ENCODE measurements around the gene PTBP2.
"Not testable (repeated sequence)": the region's sequence is repeated elsewhere in the genome, so short reads cannot be mapped to it uniquely, and the experiment has no call there.

Gene PTBP2

DNA sequence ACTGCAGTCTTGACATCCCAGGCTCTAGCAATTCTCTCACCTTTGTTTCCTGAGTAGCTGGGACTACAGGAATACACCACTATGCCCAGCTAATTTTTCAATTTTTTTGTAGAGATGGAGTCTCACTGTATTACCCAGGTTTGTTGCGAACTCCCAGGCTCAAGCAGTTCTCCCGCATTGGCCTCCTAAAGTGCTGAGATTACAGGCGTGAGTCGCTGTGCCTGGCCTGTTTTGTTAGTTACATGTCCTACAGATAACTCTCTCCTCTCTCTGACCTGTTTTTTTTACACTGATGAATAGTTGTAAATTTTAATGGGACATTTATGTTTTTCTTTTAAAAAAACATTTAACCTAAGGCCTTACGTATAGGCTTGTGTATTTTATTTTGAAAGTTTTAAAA lies 19.8 kb downstream of the PTBP2 start:
- DNase-seq: no peak

DNA sequence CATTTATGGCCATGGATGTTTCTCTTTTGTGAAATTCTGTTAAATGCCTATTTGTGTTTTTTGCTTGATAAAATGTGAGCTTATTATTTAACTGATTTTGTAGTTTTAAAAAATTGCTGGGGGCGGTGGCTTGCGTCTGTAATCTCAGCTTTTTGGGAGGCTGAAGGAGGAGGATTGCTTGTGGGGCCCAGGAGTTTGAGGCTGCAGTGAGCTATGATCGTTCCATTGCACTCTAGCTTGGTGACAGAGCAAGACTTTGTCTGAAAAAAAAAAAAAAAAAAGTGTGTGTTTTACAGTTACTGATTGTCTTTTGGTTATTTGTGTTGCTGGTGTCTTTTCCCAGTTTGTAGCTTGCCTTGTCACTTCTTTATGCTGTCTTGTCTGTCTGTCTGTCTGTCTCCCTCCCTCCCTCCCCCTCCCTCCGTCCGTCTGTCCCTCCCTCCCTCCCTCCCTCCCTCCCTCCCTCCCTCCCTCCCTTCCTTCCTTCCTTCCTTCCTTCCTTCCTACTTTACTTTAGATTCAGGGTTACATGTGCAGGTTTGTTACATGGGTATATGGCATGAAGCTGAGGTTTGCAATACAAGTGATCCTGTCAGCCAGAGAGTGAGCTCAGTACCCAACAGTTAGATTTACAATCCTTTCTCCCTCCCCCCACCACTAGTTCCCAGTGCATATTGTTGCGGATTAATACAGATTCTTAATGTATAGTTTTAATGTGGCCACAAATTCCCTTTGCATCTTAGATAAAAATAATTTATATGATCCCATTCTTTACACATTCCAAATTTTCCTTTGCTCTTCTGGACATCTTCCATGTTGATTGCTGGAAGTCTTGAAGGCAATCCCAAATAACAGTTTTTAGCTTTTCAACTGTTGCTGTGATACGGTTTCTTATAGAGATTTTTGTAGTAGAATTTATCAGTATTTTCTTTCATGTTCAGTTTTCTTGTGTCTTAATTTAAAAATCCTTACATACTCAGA lies 25.1 kb downstream of the PTBP2 start:
- DNase-seq: no peak

DNA sequence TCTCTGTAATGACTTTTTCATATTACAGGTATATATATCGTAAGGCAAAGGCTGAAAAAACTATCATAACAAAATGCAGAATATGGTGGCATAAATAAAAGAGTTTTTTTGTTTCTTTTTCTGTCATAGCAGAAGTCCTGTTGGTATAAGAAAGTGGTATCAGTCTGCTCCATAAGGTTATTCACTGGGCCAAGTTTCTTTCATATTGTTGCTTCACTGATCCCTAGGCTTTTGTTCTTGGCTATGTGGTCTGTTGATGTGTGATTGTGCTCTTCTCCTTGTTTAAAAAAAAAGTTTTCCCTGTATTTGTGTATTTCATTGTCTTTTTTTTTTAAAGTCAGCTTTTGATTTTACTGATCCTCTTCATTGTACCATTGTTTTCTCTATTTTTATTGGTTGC lies 26.0 kb downstream of the PTBP2 start:
- DNase-seq: no peak

DNA sequence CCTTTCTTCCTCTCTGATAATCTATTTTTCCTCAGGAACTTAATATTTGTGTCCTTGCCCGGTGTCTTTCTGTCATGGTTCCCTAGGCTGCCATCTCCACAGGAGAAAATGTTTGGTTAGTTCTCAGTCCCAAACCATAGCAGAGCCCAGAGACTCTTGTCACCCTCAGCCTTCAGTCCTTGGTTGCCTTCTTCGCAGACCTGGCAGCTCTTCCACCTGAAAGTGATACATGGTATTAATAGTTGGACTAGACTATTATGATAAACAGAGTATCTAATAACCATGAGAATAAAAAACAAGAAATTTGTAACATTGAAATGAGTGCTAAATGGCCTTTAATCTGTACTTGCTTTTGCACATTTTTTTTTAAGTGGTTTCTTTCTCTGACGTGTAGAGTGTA lies 26.5 kb downstream of the PTBP2 start:
- no peak for DNase-seq

DNA sequence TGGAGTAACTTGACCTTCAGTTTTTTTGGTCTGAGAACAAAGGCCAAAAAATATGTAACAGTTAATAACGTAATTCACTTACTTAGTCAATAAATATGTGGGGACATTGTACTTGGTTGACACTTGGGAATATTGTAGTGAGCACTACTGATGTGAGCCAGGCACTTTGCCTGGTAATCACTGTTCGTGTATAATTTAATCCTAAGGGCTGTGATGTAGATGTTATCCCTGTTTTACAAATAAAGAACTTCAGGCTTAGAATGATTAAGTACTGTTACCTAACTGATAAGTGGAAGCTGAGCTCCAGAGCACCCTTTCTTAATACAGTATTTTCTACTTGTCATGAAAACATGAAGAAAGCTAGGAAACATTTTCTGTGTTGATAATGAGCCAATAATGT lies 28.0 kb downstream of the PTBP2 start:
- DNase-seq: no peak

DNA sequence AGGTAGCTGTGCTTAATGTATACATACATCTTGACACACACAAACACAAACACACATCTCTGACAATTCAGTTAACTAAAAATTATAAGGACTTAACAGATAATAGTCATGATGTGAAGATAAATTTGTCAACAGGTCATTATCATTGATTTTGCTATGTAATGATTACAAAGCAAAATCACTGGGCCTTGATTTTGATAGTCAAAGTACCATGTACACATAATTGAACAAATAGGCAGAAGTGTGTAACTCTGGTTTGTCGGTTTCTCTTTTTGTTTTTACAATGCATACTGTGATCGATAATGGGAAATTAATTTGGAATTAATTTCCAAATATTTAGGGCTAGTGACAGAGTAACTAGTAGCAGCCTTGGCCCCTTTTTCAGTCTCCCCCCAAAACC lies 30.8 kb downstream of the PTBP2 start:
- DNase-seq: no peak

DNA sequence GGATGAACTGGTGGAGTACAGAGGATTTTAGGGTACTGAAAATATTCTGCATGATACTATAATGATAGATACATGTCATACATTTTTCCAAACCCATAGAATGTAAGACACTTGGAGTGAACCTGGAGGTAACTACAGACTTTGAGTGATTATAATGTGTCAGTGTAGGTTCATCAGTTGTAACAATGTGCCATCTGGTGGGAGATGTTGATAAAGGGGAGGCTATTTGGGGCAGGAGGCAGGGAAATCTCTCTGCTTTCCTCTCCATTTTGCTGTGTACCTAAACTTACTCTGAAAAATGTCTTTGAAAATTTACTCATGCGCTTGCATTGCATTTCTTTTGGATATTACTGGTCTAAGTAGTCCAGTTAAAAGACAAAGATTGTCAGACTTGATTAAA lies 35.2 kb downstream of the PTBP2 start:
- DNase-seq: no peak

DNA sequence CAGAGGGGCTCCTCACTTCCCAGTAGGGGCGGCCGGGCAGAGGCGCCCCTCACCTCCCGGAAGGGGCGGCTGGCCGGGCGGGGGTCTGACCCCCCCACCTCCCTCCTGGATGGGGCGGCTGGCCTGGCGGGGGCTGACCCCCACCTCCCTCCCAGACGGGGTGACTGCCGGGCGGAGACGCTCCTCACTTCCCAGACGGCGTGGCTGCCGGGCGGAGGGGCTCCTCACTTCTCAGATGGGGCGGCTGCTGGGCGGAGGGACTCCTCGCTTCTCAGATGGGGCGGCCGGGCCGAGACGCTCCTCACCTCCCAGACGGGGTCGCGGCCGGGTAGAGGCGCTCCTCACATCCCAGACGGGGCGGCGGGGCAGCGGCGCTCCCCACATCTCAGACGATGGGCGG lies 41.0 kb downstream of the PTBP2 start:
- not testable (repeated sequence) for DNase-seq

DNA sequence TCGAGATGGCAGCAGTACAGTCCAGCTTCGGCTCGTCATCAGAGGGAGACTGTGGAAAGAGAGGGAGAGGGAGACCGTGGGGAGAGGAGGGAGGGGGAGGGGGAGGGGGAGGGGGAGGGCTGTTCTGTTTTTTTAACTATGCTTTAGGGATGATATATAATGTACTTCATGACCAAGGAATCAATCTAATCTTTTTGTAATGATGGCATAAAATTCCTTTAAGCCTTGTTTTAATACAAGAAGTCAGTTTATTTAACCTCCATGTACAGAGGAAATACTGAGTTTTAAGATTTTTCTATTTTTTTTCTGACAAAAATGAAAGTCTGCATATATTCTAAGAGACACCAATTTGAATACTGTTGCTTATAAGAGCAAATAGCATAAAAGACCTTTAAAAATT lies 41.9 kb downstream of the PTBP2 start:
- DNase-seq: no peak

DNA sequence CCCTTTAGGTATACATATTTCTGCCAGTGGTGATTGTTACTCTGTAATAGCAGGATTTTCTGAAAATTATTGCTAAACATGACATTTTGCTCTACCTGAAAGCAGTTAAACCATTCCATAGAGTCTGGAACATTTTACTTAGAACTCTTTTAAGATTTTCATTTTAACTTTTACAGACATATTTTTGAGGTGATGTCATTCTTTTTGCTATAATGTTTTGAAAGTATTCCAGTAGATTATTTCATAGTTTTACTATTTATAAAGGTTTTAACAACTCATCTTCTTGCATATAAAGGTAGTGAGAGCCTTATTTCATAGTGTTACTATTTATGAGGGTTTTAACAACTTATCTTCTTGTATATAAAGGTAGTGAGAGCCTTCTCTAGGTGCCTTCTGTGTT lies 42.9 kb downstream of the PTBP2 start:
- no peak for DNase-seq

DNA sequence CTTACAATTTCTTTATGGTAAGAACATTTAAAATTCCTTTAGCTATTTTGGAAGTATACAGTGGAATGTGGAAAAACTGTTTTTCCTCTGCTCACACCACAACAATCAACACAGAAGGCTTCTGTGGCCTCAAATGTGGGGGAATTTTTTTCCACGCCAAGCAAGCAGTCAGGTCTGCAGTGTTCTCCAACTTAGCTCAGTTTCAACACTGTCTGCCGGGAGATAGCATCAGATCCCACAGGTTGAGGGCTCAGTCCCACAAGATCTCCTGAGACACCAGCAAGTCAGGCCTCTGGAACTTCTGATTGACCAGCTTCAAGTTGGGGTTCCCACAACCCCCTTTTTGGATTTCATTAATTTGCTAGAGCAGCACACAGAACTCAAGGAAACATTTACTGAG lies 50.3 kb downstream of the PTBP2 start:
- no peak for DNase-seq

DNA sequence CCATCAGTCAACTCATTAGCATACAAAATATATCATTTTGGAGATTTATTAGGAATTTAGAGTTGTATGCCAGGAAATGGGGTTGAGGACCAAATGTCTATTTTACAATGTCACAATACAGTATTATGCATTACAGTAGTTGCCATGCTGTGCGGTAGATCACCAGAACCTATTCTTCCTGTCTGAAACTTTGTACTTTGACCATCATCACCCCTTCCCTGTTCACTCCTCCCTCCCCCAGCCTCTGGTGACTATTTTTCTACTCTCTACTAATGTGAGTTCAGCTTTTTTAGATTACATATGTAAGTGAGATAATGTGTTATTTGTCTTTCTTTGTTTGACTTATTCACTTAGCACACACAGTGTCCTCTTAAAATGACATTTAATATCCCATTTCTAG lies 50.8 kb downstream of the PTBP2 start:
- no peak for DNase-seq

DNA sequence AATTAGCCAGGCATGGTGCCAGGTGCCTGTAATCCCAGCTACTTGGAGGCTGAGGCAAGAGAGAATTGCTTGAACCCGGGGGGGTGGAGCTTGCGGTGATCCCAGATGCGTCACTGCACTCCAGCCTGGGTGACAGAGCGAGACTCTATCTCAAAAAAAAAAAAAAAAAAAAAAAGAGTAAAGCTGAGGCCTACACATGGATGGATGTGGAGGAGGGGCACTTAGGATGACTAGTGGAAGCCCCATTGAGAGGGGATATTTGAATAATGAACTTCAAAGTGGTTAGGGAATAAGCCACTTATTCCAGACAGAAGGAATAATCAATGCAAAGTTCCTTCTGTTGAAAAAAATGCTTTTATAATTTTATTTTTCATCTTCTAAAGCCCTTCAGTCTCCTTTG lies 51.4 kb downstream of the PTBP2 start:
- no peak for DNase-seq

DNA sequence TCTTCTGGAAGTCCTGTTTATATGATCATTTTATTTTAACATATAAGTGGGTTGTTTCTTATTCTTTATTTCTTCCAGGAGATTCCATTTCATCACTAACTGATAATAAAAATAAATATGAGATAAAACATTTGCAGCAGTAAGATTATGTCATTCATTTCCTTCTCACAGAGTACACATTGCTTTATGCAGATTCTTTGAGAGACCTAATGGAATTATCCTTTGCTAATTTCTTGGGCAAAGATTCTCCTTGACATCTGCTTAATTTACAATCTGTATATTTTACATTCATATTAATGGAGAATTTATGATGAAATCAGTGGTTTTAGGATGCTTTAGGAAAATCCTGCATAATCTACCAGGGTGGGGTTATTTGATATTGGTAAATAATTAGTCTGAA lies 60.6 kb downstream of the PTBP2 start:
- no peak for DNase-seq

DNA sequence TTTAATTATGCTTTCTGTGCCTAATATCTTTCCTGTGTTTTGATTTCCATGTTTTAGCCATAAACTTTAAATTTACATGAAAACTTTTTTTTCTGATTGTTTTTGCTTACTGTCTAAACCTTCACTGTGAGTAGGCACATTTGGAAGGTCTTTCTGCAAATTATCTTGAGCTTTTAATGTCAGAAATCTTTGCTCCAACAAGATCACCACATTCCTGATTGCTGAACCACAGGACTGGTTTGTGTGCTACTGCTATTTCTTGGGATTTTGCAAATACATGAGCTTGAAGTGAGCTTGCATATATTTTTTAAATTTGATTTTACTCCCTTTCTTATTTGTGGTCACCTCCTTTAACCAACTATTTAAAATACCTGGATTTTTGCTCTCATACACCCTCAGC lies 61.3 kb downstream of the PTBP2 start:
- no peak for DNase-seq

DNA sequence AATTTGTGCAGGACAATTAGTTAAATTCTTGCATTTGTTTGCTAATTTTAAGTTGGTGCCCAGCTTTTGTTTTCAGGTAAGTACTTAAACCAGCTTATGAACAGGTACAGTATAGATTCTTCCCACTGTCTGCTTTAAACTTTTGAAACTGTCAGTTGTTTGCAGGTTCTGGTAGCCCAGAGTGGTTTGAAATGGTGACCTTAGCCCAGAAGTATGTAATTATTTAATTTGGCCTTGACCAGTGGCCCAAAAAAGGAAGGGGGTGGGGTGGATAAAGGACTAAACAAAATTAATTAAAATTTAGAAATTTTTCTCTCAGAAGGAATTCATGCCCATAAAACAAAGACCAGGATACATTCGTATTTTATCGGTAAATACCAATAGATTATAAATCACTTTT lies 69.0 kb downstream of the PTBP2 start:
- DNase-seq: no peak

DNA sequence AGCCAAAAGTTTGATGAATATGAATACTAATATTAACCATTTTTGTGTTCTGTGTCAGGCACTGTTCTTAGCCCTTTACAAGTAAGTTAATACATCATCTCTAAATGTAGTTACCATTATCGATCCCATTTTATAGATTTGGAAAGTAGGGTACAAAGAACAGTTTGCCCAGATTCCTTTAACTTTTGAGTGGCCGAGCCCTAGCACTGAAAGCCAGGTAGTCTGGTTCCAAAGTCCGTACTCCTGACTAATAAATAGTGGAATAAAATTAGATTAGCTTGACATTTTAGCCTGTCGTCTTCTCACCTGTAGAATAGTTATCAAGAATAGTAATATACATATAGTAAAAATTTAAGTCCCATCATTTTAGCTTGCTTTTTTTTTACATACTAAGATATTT lies 70.6 kb downstream of the PTBP2 start:
- DNase-seq: no peak

DNA sequence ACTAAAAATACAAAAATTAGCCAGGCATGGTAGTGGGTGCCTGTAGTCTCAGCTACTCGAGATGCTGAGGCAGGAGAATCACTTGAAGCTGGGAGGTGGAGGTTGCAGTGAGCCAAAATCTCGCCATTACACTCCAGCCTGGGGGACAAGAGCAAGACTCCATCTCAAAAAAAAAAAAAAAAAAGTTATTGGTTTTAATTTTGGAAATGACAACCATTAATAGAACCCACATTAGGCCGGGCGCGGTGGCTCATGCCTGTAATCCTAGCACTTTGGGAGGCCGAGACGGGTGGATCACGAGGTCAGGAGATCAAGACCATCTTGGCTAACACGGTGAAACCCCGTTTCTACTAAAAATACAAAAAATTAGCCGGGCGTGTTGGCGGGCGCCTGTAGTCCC lies 80.1 kb downstream of the PTBP2 start:
- DNase-seq: not testable (repeated sequence)

DNA sequence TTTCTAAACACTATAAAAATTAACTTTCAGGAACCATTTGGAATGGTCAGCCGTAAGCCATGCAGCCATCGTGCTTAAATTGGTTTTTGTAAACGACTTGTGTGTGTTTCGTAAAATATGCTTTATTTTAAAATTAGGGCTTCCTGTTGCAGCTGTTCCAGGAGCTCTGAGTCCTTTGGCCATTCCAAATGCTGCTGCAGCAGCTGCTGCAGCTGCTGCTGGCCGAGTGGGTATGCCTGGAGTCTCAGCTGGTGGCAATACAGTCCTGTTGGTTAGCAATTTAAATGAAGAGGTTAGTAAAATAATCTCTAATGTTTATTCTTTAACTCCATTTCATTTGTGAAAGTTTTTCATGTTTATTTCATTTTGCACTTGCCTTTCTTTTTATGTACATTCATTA lies 83.1 kb downstream of the PTBP2 start:
- no peak for DNase-seq

DNA sequence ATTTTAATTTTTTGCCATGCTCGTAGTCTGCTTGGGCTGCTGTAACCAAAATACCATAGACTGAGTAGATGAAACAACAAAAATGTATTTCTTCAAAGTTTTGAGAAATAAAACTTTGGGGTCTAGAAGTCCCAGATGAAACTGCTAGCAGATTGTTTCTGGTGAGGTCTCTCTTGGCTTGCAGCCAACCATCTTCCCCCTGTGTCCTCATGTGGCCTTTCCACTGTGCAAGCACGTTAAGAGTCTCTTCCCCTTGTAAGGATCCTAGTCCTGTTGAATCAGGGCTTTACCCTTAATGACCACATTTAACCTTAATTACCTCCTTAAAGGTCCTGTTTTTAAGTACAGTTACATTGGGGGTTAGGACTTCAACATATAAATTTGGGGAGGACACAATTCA lies 86.6 kb downstream of the PTBP2 start:
- DNase-seq: no peak

DNA sequence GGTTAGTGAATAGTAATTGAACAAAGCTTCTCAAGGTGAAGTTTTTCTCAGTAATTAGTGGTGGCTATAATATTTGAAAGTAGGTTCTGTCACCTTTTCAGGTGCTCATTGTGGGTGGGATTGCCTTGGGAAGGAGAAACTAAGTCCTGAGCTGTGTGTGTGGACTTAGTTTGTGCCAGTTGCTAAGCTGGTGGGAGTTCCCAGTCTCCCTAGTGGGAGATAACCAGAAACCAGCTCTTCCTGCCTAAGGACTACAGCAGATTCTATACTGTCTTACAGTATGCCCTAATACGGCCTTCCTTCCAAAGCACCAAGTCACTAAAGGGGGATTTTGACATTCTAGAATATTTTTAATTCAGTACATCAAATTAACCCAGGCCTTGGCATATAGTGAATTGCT lies 94.3 kb downstream of the PTBP2 start:
- no peak for DNase-seq

DNA sequence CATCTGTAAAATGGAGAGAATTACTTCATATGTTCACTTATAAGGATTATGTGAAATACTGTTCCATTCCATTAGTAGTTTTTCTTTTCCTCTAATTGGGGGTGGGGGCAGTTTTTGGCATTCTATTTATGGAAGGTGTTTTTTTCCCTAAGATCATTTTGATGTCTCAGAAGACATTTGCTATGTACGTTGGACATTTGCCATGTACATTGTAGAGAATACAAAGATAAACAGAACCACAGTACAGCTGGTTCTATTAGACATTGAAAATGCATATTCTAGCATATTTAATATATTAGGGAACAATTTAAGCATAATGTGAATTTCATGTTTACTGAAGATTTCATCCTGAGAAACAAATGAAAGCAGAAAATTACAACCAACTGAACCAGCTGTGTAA lies 98.5 kb downstream of the PTBP2 start:
- DNase-seq: no peak

DNA sequence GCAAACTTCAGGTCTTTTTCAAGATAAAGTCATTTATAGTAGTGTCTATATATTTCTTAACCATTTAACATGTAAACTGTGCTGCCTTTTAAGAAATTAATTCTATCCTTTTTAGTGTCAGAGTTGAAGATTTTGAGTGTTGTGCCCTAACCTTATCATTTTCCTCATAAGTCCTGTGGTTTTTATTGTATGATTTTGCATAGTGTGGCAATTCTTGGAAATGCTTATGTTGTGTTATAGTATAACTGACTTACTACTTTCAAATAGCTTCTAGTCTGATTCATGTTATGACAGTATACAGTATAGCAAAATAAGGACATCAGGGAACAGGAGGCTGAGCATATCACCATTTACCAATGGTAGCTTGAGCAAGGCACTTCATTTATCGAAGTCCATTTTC lies 99.1 kb downstream of the PTBP2 start:
- DNase-seq: no peak

DNA sequence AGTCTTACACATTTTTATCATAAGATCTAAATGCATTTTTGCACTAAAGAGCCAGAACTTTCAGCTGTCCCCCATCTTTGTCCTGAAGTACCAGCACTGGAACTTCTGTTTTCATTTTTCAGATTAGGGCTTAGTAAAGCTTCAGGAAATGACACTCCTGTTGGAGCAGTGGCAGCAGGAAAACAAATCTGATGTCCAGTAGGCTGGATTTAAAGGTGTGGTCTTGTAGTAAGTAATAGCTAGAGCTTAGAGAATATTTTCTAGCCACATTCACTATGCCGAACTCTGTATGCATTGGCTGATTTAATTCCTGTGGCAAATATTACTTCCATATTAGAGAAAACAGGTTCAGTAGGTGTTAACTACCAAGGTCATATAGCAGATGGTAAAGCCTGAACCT lies 103.6 kb downstream of the PTBP2 start:
- DNase-seq: no peak

DNA sequence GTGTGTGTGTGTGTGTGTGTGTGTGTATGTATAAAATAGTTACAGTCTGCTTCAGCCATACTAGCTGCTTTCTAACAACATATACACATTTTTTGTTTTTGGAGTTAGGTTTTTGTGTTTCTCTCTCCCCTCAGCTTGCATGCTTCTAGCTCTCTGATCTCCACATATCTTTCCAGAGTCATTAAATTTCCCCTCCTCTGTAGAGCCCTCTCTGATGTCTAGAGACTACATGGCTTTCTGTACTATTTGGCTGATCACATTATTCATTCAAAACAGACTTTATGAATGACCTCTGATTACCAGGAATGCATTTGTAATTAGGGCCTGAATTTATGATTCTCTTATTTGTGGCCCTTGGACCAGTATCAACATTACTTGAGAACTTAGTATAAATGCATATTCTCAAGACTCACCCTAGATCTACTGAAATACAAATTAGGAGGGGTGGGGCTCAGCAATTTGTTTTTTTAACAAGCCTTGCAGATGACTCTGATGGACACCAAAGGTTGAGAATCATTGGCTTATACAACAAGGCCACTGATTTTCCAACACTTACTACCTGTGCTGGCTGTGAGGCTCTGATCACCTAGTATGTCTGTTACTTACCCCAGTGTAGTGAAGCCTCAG lies 104.5 kb downstream of the PTBP2 start:
- no peak for DNase-seq

Measured in CD4-positive, alpha-beta T cell treated with Interleukin-6 for 4 hours (primary cell).